H9 (cell line): ENCODE data around the gene FHIT. TPM values are rescaled to one million over a fixed set of nuclear protein-coding genes. Genes with fewer than 3 reads are reported as not detected.
A peak's percentile ranks its signal among the peaks of the same experiment; 100 is the strongest.

Experiments used
- DNase-seq: peaks from one replicate; pipeline ENCODE4 v3.0.0-alpha.2; 2017
- H2AFZ ChIP-seq: one replicate; pipeline ENCODE4 v1.6.1; 2013; ENCODE audit warnings: mild to moderate bottlenecking, low read length, control low read depth, moderate library complexity
- H2AK5ac ChIP-seq: 2 replicates; pipeline ENCODE4 v1.6.1; 2013; ENCODE audit warnings: low read length, control low read depth, mixed read lengths; ENCODE audit not compliant: insufficient read length
- H2BK120ac ChIP-seq: one replicate; pipeline ENCODE4 v1.6.1; 2013; ENCODE audit warnings: low read depth, mild to moderate bottlenecking, low read length, control low read depth, inconsistent platforms; ENCODE audit not compliant: poor library complexity, severe bottlenecking
- H2BK12ac ChIP-seq: 2 replicates; pipeline ENCODE4 v1.6.1; 2013; ENCODE audit warnings: low read length, control low read depth, mixed read lengths, low read depth; ENCODE audit not compliant: insufficient read length
- H2BK15ac ChIP-seq: 2 replicates; pipeline ENCODE4 v1.6.1; 2013; ENCODE audit warnings: low read depth, low read length, control low read depth
- H2BK20ac ChIP-seq: one replicate; pipeline ENCODE4 v1.6.1; 2013; ENCODE audit warnings: low read depth, mild to moderate bottlenecking, low read length, control low read depth, inconsistent platforms; ENCODE audit not compliant: poor library complexity, severe bottlenecking
- H2BK5ac ChIP-seq: 2 replicates; pipeline ENCODE4 v1.6.1; 2013; ENCODE audit warnings: low read length, control low read depth, mixed read lengths; ENCODE audit not compliant: insufficient read length
- H3K14ac ChIP-seq: 2 replicates; pipeline ENCODE4 v1.6.1; 2013; ENCODE audit warnings: low read length, control low read depth; ENCODE audit not compliant: insufficient read depth
- H3K18ac ChIP-seq: 2 replicates; pipeline ENCODE4 v1.6.1; 2013; ENCODE audit warnings: low read depth, mild to moderate bottlenecking, mixed read lengths, low read length, control low read depth; ENCODE audit not compliant: insufficient read length
- H3K23ac ChIP-seq: 2 replicates; pipeline ENCODE4 v1.6.1; 2013; ENCODE audit warnings: low read length, control low read depth, mixed read lengths, low read depth; ENCODE audit not compliant: insufficient read length
- H3K23me2 ChIP-seq: 2 replicates; pipeline ENCODE4 v1.6.1; 2013; ENCODE audit warnings: low read depth, mild to moderate bottlenecking, mixed read lengths, low read length, control low read depth; ENCODE audit not compliant: insufficient read length, poor library complexity, severe bottlenecking
- H3K27ac ChIP-seq: 2 replicates; pipeline ENCODE4 v1.5.1; 2013; ENCODE audit warnings: low read length, control low read depth, mixed read lengths, low read depth; ENCODE audit not compliant: insufficient read length
- H3K27me3 ChIP-seq: 2 replicates; pipeline ENCODE4 v1.6.1; 2013; ENCODE audit warnings: low read length, control low read depth, inconsistent platforms; ENCODE audit not compliant: insufficient read depth
- H3K4ac ChIP-seq: 2 replicates; pipeline ENCODE4 v1.6.1; 2013; ENCODE audit warnings: low read depth, mild to moderate bottlenecking, control low read depth, inconsistent platforms, low read length, moderate library complexity
- H3K4me1 ChIP-seq: 2 replicates; pipeline ENCODE4 v1.6.1; 2013; ENCODE audit warnings: low read length, control low read depth, inconsistent platforms; ENCODE audit not compliant: insufficient read depth
- H3K4me2 ChIP-seq: 2 replicates; pipeline ENCODE4 v1.6.1; 2013; ENCODE audit warnings: low read length, control low read depth, mixed read lengths; ENCODE audit not compliant: insufficient read length, insufficient read depth
- H3K56ac ChIP-seq: 2 replicates; pipeline ENCODE4 v1.6.1; 2013; ENCODE audit warnings: low read depth, mild to moderate bottlenecking, mixed read lengths, low read length, control low read depth; ENCODE audit not compliant: insufficient read length
- H3K79me1 ChIP-seq: 2 replicates; pipeline ENCODE4 v1.6.1; 2013; ENCODE audit warnings: low read depth, mild to moderate bottlenecking, moderate library complexity, low read length, control low read depth, inconsistent platforms; ENCODE audit not compliant: insufficient read depth, poor library complexity, severe bottlenecking
- H3K79me2 ChIP-seq: 2 replicates; pipeline ENCODE4 v1.6.1; 2013; ENCODE audit warnings: low read length, control low read depth, inconsistent platforms; ENCODE audit not compliant: insufficient read depth
- H3K9ac ChIP-seq: 2 replicates; pipeline ENCODE4 v1.6.1; 2013; ENCODE audit warnings: low read length, control low read depth, mixed read lengths; ENCODE audit not compliant: insufficient read length; ENCODE audit errors: extremely low read depth
- H3K9me3 ChIP-seq: one replicate; pipeline ENCODE4 v1.6.1; 2013; ENCODE audit warnings: low read depth, low read length, inconsistent platforms; ENCODE audit not compliant: control insufficient read depth
- H3T11ph ChIP-seq: one replicate; pipeline ENCODE4 v1.6.1; 2013; ENCODE audit warnings: mild to moderate bottlenecking, low read length, control low read depth, inconsistent platforms
- H4K20me1 ChIP-seq: one replicate; pipeline ENCODE4 v1.6.1; 2013; ENCODE audit not compliant: control insufficient read depth, insufficient read length, insufficient read depth
- H4K5ac ChIP-seq: 2 replicates; pipeline ENCODE4 v1.6.1; 2013; ENCODE audit warnings: low read depth, mild to moderate bottlenecking, mixed read lengths, low read length, control low read depth; ENCODE audit not compliant: insufficient read length
- H4K8ac ChIP-seq: replicated peaks from 2 replicates; pipeline ENCODE4 v1.6.1; 2013; ENCODE audit warnings: low read length, control low read depth, mixed read lengths, low read depth; ENCODE audit not compliant: insufficient read length
- H4K91ac ChIP-seq: 2 replicates; pipeline ENCODE4 v1.6.1; 2013; ENCODE audit warnings: low read depth, mild to moderate bottlenecking, moderate library complexity, mixed read lengths, low read length, control low read depth; ENCODE audit not compliant: insufficient read length
- H3K27ac Mint-ChIP-seq, 3 experiments: 2 replicates in 2 of 3; 3 replicates in 1 of 3; pipeline ENCODE4 v1.8.0; 2020 to 2021; ENCODE audit warnings: mixed read lengths in 3 of 3, mild to moderate bottlenecking in 1 of 3, moderate library complexity in 1 of 3
- H3K27me3 Mint-ChIP-seq: 2 replicates; pipeline ENCODE4 v1.8.0; 2021; ENCODE audit warnings: low read depth, mild to moderate bottlenecking, moderate library complexity, mixed read lengths
- H3K36me3 Mint-ChIP-seq, 3 experiments: 2 replicates in 2 of 3; 3 replicates in 1 of 3; pipeline ENCODE4 v1.8.0; 2020 to 2021; ENCODE audit warnings: low read depth in 3 of 3, mixed read lengths in 3 of 3; ENCODE audit not compliant: insufficient read depth in 1 of 3
- H3K4me1 Mint-ChIP-seq, 2 experiments: 2 replicates each; pipeline ENCODE4 v1.8.0; 2020; ENCODE audit warnings: mixed read lengths in 2 of 2
- H3K4me3 Mint-ChIP-seq, 2 experiments: 2 replicates in 1 of 2; 3 replicates in 1 of 2; pipeline ENCODE4 v1.8.0; 2020 to 2021; ENCODE audit warnings: mild to moderate bottlenecking in 2 of 2, mixed read lengths in 2 of 2, moderate library complexity in 1 of 2
- H3K9me3 Mint-ChIP-seq, 2 experiments: 2 replicates in 1 of 2; 3 replicates in 1 of 2; pipeline ENCODE4 v1.8.0; 2020; ENCODE audit warnings: mild to moderate bottlenecking in 2 of 2, mixed read lengths in 2 of 2, moderate library complexity in 1 of 2
- CTCF ChIP-seq: fragments of 200-600 bp; sonication (generic); conservative IDR thresholded peaks from 3 replicates; pipeline ENCODE4 v1.8.0; 2021; ENCODE audit warnings: antibody characterized with exemption, mild to moderate bottlenecking
- WGBS: extraction: QIAGEN DNeasy Blood & Tissue Kit; methylation state at CpG from one replicate; pipeline ENCODE4 v1.1.7; 2013; ENCODE audit warnings: missing lambda C conversion rate, low lambda C conversion rate, mixed read lengths; ENCODE audit not compliant: insufficient read length; ENCODE audit errors: extremely low coverage; 5-methylcytosine and 5-hydroxymethylcytosine counted together
- total RNA-seq: library from RNA; stranded (reverse); gene quantifications from 2 replicates; pipeline ENCODE4 v1.2.1, GENCODE V29; 2021

The FHIT gene
- total RNA-seq, 1 experiment from 2014 or later: 3.0 TPM

DNA sequence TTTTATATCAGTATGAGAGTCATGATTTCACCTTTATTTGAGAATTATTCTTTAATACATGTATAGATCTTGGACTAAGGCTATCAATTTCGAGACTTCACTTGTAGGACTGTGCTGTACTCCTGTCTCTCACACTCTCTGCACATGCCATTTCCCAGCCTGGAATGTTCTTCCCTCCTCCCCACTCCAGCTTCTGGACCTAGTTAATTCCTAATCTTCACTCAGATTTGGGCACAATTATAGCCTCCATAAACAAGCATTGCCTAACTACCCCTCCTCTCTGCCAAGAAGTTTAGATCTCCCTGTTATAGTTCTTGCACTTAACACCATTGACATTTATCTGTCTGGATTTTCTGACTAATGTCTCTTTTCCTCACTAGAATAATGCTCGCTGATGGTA is 88.3 kb downstream of the FHIT start:
- H4K8ac ChIP-seq: no peak overlapping the region
- no peaks in the 10 kb centered on the region for H3K79me1 ChIP-seq
- H3K4me1 ChIP-seq: no peaks in the 10 kb centered on the region; the same call in 1 of the 2 replicates
- no peak overlapping the region for H3K56ac ChIP-seq
- no peak overlapping the region for H3K18ac ChIP-seq
- no peak overlapping the region for H2BK20ac ChIP-seq
- H3K27me3 Mint-ChIP-seq: no peaks in the 10 kb centered on the region
- H4K20me1 ChIP-seq: no peaks in the 10 kb centered on the region
- no peaks in the 10 kb centered on the region for H3K27me3 ChIP-seq
- H3K4me1 Mint-ChIP-seq: peaks cover 0 to 8% of the 10 kb centered on the region in 2 experiments
- H3K36me3 Mint-ChIP-seq: peaks cover 0 to 23% (median 12%) of the 10 kb centered on the region in 3 experiments; a peak in 4 of 7 replicates
- no peak overlapping the region for H3K14ac ChIP-seq
- no peak overlapping the region for H3K27ac ChIP-seq
- no peak overlapping the region for H3K4me2 ChIP-seq
- no peak overlapping the region for H3K4me3 Mint-ChIP-seq
- H2BK15ac ChIP-seq: no peak overlapping the region
- no peak overlapping the region for H3K23ac ChIP-seq
- H3K9ac ChIP-seq: no peak overlapping the region
- no peak for DNase-seq
- no peak overlapping the region for H3K4ac ChIP-seq
- H2AK5ac ChIP-seq: no peak overlapping the region
- H2BK12ac ChIP-seq: no peak overlapping the region
- no peak overlapping the region for H4K5ac ChIP-seq
- TF ChIP-seq CTCF: no peak
- no peaks in the 10 kb centered on the region for H3K23me2 ChIP-seq
- H2AFZ ChIP-seq: no peak overlapping the region
- H2BK120ac ChIP-seq: no peak overlapping the region
- no CpG with 5 or more reads among the region's 2 CpGs for whole genome bisulfite sequencing
- no peak overlapping the region for H3T11ph ChIP-seq
- no peak overlapping the region for H2BK5ac ChIP-seq
- H3K9me3 ChIP-seq: no peaks in the 10 kb centered on the region
- H3K27ac Mint-ChIP-seq: peak overlapping the region in 1 of 3 experiments; percentile 59; a peak in 1 of 7 replicates
- no peaks in the 10 kb centered on the region for H3K79me2 ChIP-seq
- H3K9me3 Mint-ChIP-seq: peaks cover 7 to 13% of the 10 kb centered on the region in 2 experiments; a peak in 3 of 5 replicates
- H4K91ac ChIP-seq: no peak overlapping the region
